ENCODE results near the gene LBX1.

DNA sequence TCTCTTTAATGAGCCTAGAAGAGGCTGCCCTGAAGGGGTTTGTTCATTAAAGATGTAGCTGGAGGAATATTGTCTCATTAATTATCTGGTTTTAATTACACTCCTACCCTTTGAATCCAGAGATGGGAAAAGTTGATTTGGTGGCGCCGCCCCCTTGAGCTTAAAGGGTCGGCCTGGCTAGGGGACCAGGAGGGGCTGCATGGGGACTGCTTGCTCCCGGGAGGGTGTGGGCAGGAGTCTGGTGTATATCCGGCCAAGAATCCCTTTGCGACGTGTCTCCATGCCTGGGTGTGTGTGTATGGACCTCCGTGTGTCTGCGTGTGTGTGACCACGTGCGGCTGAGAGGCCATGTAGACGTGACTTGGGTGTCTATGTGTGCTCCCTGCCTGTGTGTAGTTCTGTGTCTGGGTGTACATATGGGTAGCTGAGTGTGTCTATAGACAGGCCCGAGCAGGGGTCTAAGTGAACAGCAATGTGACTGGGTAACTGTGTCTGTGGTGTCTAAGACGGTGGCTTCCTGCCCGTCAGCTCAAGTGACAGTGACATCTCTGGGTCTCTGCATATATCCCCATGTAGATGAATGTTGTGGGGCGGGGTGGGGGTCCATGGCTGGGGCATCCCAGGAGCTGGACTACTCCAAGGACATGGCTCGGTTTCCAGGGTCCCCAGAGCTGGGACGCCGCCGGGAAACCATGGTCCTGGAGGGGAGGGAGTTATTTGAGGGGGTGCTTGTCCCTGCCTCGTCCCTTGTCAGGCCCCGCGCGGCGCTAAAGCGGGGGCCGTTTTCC is 10.7 kb downstream of the LBX1 start:
- TF ChIP-seq CTCF (IDR thresholded peaks at IDR 0.05) = no peak
- TF ChIP-seq POLR2A (IDR thresholded peaks at IDR 0.05) = no peak
